ENCODE data around the gene NRGN. TPM values are rescaled to one million over a fixed set of nuclear protein-coding genes. Genes with fewer than 3 reads are reported as not detected.

The NRGN gene
- total RNA-seq, 4 donors from 2014 or later: 0.40 to 3.6 (median 2.7) TPM

DNA sequence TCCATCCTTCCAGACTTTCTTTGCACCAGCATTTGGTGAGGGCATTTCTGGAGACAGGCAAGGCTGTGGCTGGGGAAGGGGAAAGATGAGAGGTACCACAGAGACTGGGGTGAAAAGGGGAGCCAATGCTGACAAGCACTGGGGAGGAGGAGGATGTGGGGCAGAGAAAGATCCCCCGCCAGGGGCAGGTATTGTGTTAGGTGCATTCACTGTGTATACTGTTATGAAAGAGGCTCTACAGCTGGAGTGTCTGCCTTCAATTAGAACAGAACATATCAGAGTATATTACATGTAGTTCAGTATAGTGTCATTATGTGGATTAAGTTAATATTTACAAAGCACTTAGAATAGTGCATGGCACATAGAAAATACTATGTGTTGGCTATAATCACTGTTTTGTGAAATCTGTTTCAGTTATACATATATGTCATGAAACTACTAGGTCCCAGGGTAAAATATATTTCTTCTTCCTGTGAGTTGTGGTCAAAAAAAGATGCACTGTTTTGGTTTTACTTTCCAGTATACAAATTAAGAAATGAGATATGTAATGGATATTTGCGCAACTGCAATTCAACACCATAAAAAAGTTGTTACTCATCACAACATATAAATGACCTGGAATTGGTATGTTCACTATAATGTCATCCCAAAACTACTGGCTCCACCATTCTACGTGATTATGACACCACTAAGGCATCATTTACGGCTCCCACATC, 52.0 kb downstream of the NRGN start:
- intact Hi-C loops (cut with DNase I): loop anchor here (5.0 to 10.0 kb wide), 2 partner anchors 47 to 124 kb away; no protein-coding TSS in a partner anchor
- no peaks in the 10 kb centered on the region for H3K27me3 ChIP-seq
- H3K27ac ChIP-seq: no peak overlapping the region
- WGBS, 2 donors: 94 to 95% methylated on average over 4 of the region's 4 CpGs
- no peak overlapping the region for H3K4me3 ChIP-seq (replicated peaks in 1 of 3)
- TF ChIP-seq, protein P1, sequence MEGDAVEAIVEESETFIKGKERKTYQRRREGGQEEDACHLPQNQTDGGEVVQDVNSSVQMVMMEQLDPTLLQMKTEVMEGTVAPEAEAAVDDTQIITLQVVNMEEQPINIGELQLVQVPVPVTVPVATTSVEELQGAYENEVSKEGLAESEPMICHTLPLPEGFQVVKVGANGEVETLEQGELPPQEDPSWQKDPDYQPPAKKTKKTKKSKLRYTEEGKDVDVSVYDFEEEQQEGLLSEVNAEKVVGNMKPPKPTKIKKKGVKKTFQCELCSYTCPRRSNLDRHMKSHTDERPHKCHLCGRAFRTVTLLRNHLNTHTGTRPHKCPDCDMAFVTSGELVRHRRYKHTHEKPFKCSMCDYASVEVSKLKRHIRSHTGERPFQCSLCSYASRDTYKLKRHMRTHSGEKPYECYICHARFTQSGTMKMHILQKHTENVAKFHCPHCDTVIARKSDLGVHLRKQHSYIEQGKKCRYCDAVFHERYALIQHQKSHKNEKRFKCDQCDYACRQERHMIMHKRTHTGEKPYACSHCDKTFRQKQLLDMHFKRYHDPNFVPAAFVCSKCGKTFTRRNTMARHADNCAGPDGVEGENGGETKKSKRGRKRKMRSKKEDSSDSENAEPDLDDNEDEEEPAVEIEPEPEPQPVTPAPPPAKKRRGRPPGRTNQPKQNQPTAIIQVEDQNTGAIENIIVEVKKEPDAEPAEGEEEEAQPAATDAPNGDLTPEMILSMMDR (IDR thresholded peaks at IDR 0.05): no peak
- TF ChIP-seq POLR2A (IDR thresholded peaks at IDR 0.05): no peak
- DNase-seq: no peak
- H3K9me3 ChIP-seq: no peaks in the 10 kb centered on the region
- peaks cover 24 to 29% of the 10 kb centered on the region in 2 donors for H3K4me1 ChIP-seq
- no peaks in the 10 kb centered on the region for H3K36me3 ChIP-seq

DNA sequence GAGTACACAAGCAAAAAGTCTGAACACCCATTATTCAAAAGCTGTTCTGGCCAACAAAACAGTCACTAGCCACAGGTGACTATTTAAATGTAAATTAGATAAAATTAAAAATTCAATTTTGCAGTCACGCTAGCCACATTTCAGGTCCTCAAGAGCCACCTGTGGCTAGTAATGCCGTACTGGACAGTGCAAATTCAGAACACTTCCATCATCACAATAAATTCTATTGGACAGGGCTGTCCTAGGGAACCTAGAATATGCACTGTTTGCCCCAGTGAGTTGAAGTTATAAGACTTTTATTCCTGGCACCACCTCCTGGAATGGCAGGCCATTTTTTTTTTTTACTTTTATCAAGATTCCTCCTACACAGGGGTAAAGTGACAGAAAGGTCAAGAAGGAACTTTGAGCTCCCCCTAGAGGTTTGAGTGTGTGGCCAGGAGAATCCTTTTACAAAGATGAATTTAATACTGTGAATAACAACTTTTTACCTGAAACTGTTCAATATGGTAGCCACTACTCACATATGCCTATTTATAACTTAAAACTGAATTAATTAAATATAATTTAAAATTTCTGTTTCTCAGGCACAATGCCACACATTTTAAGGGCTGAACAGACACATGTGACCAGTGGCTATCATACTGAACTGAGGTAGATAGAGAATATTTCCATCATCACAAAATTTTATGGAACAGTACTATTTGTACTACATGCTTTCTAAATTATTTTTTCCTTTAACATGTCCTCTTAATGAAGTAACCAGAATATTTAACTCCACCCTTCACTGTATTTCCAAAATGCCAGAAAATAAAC, 53.9 kb downstream of the NRGN start:
- TF ChIP-seq POLR2A (IDR thresholded peaks at IDR 0.05): no peak
- TF ChIP-seq, protein P1 (IDR thresholded peaks at IDR 0.05): peak; percentile 32 to 86 (median 69)
- peak overlapping the region in 1 of 3 donors; percentile 14 for H3K27ac ChIP-seq
- H3K27me3 ChIP-seq: no peaks in the 10 kb centered on the region
- H3K9me3 ChIP-seq: no peaks in the 10 kb centered on the region
- WGBS, 2 donors: 87 to 92% methylated on average over 2 of the region's 2 CpGs
- H3K36me3 ChIP-seq: no peaks in the 10 kb centered on the region
- peaks cover 39 to 46% of the 10 kb centered on the region in 2 donors for H3K4me1 ChIP-seq
- intact Hi-C loops (cut with DNase I): loop anchor here (5.0 to 10.0 kb wide), 2 partner anchors 49 to 126 kb away; no protein-coding TSS in a partner anchor
- DNase-seq: peak; percentile 37 to 44
- no peak overlapping the region for H3K4me3 ChIP-seq (replicated peaks in 1 of 3)

DNA sequence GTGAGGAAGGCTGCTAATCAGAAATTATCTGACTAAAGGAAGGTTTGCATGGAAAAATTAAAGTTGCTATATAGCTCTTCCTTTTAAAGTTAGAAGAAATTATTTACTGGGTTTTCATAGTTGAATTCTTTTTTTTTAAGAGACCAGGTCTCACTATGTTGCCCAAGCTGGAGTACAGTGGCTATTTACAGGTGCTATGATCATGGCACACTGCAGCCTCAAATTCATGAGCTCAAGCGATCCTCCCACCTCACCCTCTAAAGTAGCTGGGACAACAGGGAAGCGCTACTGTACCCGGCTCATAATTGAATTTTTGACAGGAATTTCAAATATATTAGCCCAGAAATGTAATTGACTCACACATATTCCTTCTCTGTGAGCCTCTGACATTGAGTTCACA, 56.6 kb downstream of the NRGN start:
- Histone ChIP-seq H3K4me3 (replicated peaks in 1 of 3) (no peak overlapping the region), H3K9me3 (no peaks in the 10 kb centered on the region), H3K4me1 (peaks cover 41 to 50% of the 10 kb centered on the region in 2 donors), H3K27me3 (no peaks in the 10 kb centered on the region), H3K36me3 (no peaks in the 10 kb centered on the region), H3K27ac (peak overlapping the region in 1 of 3 donors; percentile 95)
- WGBS, 2 donors: 88 to 95% methylated on average over 3 of the region's 3 CpGs
- no peak for DNase-seq
- no peak for TF ChIP-seq POLR2A (IDR thresholded peaks at IDR 0.05)
- TF ChIP-seq, protein P1 (IDR thresholded peaks at IDR 0.05): no peak
- intact Hi-C loops (cut with DNase I): loop anchor here (5.0 to 10.0 kb wide), 2 partner anchors 34 to 52 kb away; partner anchors contain the start of gene ESAM

Other genes with a start within 250 kb of the NRGN start
- not detected for gene OR8B12, start 196.3 kb upstream of the NRGN start, total RNA-seq
- not detected for gene OR8A1, start 169.9 kb upstream of the NRGN start, total RNA-seq
- not detected for gene PANX3, start 128.5 kb upstream of the NRGN start, total RNA-seq
- 10 to 100 TPM; 34.7 to 59.8 (median 46.3) TPM for gene TBRG1, start 117.1 kb upstream of the NRGN start, total RNA-seq
- 10 to 100 TPM; 33.9 to 52.5 (median 41.6) TPM for gene SIAE, start 66.2 kb upstream of the NRGN start, total RNA-seq
- 10 to 100 TPM; 13.8 to 25.2 (median 23.6) TPM for gene SPA17, start 66.0 kb upstream of the NRGN start, total RNA-seq
- gene VSIG2, start 12.3 kb downstream of the NRGN start, total RNA-seq: 10 to 100 TPM; 23.7 to 54.5 (median 28.8) TPM
- gene ESAM, start 22.3 kb downstream of the NRGN start, total RNA-seq: 100 to 1,000 TPM; 188 to 294 (median 243) TPM
- 10 to 100 TPM; 29.1 to 56.1 (median 37.0) TPM for gene MSANTD2, start 60.5 kb downstream of the NRGN start, total RNA-seq
- gene ROBO3, start 125.5 kb downstream of the NRGN start, total RNA-seq: 10 to 100 TPM in 2 of 4 donors, 1 to 10 TPM in 2; 6.7 to 19.8 (median 10.1) TPM
- 10 to 100 TPM; 12.3 to 47.6 (median 32.6) TPM for gene ROBO4, start 157.9 kb downstream of the NRGN start, total RNA-seq
- not detected for gene HEPN1, start 179.3 kb downstream of the NRGN start, total RNA-seq
- 1 to 10 TPM in 1 of 4 donors, under 1 TPM in 2, not detected in 1; 0.27 to 1.1 (median 0.45) TPM for gene HEPACAM, start 196.1 kb downstream of the NRGN start, total RNA-seq
- gene CCDC15, start 214.3 kb downstream of the NRGN start, total RNA-seq: 1 to 10 TPM in 2 of 4 donors, under 1 TPM in 2; 0.33 to 2.8 (median 1.1) TPM